OCI-LY3 (cell line): Measurements from ENCODE around the gene OR4A16.

Source experiments
- CTCF ChIP-seq: fragments of 200-600, 300-600 bp; sonication (generic); IDR thresholded peaks from 2 replicates; pipeline ENCODE4 v1.5.1; 2014; ENCODE audit warnings: antibody characterized with exemption, low read length, low read depth
- EZH2phosphoT487 ChIP-seq: fragments of 200-600 bp; shearing (Covaris generic); IDR thresholded peaks from 2 replicates; pipeline ENCODE4 v1.6.1; 2018; ENCODE audit warnings: antibody characterized with exemption, mixed run types, low read depth

GRCh38 chr11:55345306-55345705, 2.3 kb downstream of the OR4A16 start:
- TF ChIP-seq EZH2phosphoT487 (no peak), CTCF (no peak)
